ENCODE results near the gene SMIM15.
"Not testable (repeated sequence)": the region's sequence is repeated elsewhere in the genome, so short reads cannot be mapped to it uniquely, and the experiment has no call there.

Gene SMIM15

GRCh38 chr5:61162010-61162831, at the start of gene SMIM15:
TSS of gene SMIM15 (minus strand) at chr5:61162468. CDS start at chr5:61160171, 2,297 bp downstream.
- DNase-seq = peak; percentile 83 to 91

- no peak for DNase-seq
Observed at GRCh38 chr5:61207884-61208283, 45.6 kb upstream of the SMIM15 start.

- DNase-seq = no peak
Observed at GRCh38 chr5:61205013-61205412, 42.7 kb upstream of the SMIM15 start.

GRCh38 chr5:61202213-61202612, 39.9 kb upstream of the SMIM15 start:
- no peak for DNase-seq

GRCh38 chr5:61200582-61201155, 38.4 kb upstream of the SMIM15 start:
- DNase-seq = no peak

GRCh38 chr5:61198606-61199005, 36.3 kb upstream of the SMIM15 start:
- DNase-seq = no peak

GRCh38 chr5:61187826-61188225, 25.6 kb upstream of the SMIM15 start:
- DNase-seq = not testable (repeated sequence)

- not testable (repeated sequence) for DNase-seq
Observed at GRCh38 chr5:61187352-61187751, 25.1 kb upstream of the SMIM15 start.

- no peak for DNase-seq
Observed at GRCh38 chr5:61186634-61187033, 24.4 kb upstream of the SMIM15 start.

- DNase-seq = no peak
Observed at GRCh38 chr5:61184708-61185107, 22.4 kb upstream of the SMIM15 start.

GRCh38 chr5:61183538-61183937, 21.3 kb upstream of the SMIM15 start:
- no peak for DNase-seq

GRCh38 chr5:61182449-61182848, 20.2 kb upstream of the SMIM15 start:
- no peak for DNase-seq

GRCh38 chr5:61180886-61181285, 18.6 kb upstream of the SMIM15 start:
- no peak for DNase-seq

GRCh38 chr5:61178702-61179101, 16.4 kb upstream of the SMIM15 start:
- no peak for DNase-seq

GRCh38 chr5:61177716-61178115, 15.4 kb upstream of the SMIM15 start:
- no peak for DNase-seq

GRCh38 chr5:61177070-61177469, 14.8 kb upstream of the SMIM15 start:
- no peak for DNase-seq

GRCh38 chr5:61176631-61177030, 14.4 kb upstream of the SMIM15 start:
- DNase-seq = no peak

GRCh38 chr5:61171479-61171878, 9.2 kb upstream of the SMIM15 start:
- no peak for DNase-seq

- DNase-seq = no peak
Observed at GRCh38 chr5:61168951-61169350, 6.7 kb upstream of the SMIM15 start.

- DNase-seq = peak; percentile 0 to 25
Observed at GRCh38 chr5:61167382-61167781, 5.1 kb upstream of the SMIM15 start.

- no peak for DNase-seq
Observed at GRCh38 chr5:61163905-61164304, 1.6 kb upstream of the SMIM15 start.

GRCh38 chr5:61162832-61163567, 732 bp upstream of the SMIM15 start:
- DNase-seq = peak in 1 of 2 experiments; percentile 22

GRCh38 chr5:61160497-61160896, 1.8 kb downstream of the SMIM15 start:
- DNase-seq = no peak

GRCh38 chr5:61159836-61160235, 2.4 kb downstream of the SMIM15 start:
- no peak for DNase-seq

Measured in NCI-H2081 (cell line).